ENCODE data around the gene VWA5B1. TPM values are rescaled to one million over a fixed set of nuclear protein-coding genes. Genes with fewer than 3 reads are reported as not detected.
A peak's percentile ranks its signal among the peaks of the same experiment; 100 is the strongest.

Gene VWA5B1
- total and polyA plus RNA-seq, 2 of the 8 experiments (the other 6 are each of a cell fraction or from before 2014, with no cell fraction given) = 0.54 to 2.3 TPM

DNA sequence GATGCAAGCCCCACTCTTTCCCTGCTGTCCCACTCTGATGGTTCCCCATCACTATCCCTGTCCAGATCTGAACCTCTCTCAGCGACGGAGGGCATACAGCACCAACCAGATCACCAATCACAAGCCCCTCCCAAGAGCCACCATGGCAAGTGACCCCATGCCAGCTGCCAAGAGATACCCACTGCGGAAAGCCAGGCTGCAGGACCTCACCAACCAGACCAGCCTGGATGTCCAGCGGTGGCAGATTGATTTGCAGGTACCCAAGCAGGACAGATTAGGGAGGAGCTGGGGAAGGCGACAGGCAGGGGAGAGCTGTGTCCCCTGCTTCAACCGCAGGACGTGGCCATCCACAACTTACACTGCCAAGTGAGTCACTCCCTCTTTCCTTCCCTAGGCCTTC lies 46.9 kb downstream of the VWA5B1 start:
- H3K18ac ChIP-seq (ENCODE audit: extremely low read depth, low read length) = no peak overlapping the region
- CTCF ChIA-PET (ENCODE audit: partially characterized antibody) = interaction anchor here (0.8 to 2.8 kb wide), 5 partner anchors 21 to 172 kb away, joined by 3 to 7 read pairs (median 4); no protein-coding TSS in a partner anchor
- 87% methylated on average over 7 of the region's 7 CpGs; no CpG with 5 or more reads in 1 of the 2 experiments for WGBS, 2 experiments (ENCODE audit: extremely low coverage in 1 of 2, insufficient coverage in 1 of 2, insufficient read length in 1 of 2, insufficient replicate concordance in 2 of 2, low coverage in 1 of 2, low lambda C conversion rate in 2 of 2, missing lambda C conversion rate in 1 of 2)
- TF ChIP-seq, protein P1, sequence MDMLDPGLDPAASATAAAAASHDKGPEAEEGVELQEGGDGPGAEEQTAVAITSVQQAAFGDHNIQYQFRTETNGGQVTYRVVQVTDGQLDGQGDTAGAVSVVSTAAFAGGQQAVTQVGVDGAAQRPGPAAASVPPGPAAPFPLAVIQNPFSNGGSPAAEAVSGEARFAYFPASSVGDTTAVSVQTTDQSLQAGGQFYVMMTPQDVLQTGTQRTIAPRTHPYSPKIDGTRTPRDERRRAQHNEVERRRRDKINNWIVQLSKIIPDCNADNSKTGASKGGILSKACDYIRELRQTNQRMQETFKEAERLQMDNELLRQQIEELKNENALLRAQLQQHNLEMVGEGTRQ (IDR thresholded peaks at IDR 0.05; ENCODE audit: low read length) = no peak
- TF ChIP-seq RFX5 (IDR thresholded peaks at IDR 0.05; ENCODE audit: borderline replicate concordance, low read depth, low read length) = no peak
- no peak for TF ChIP-seq HDAC2 (IDR thresholded peaks at IDR 0.05; ENCODE audit: borderline replicate concordance in 1 of 2, low read depth in 2 of 2, low read length in 2 of 2)
- no peak for TF ChIP-seq CREB1 (IDR thresholded peaks at IDR 0.05)
- no peak for TF ChIP-seq SAP30 (IDR thresholded peaks at IDR 0.05; ENCODE audit: insufficient read depth, insufficient replicate concordance, low read length)
- no peak for TF ChIP-seq RXRA (IDR thresholded peaks at IDR 0.05; ENCODE audit: insufficient read depth, low read depth, low read length)
- no peak for TF ChIP-seq SP1 (IDR thresholded peaks at IDR 0.05; ENCODE audit: low read depth, low read length)
- TF ChIP-seq CEBPB (IDR thresholded peaks at IDR 0.05; ENCODE audit: low read depth, low read length) = no peak
- TF ChIP-seq, protein P2, sequence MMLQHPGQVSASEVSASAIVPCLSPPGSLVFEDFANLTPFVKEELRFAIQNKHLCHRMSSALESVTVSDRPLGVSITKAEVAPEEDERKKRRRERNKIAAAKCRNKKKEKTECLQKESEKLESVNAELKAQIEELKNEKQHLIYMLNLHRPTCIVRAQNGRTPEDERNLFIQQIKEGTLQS (IDR thresholded peaks at IDR 0.05; ENCODE audit: insufficient read depth, low read depth, low read length) = no peak
- no peak for TF ChIP-seq SIX5 (IDR thresholded peaks at IDR 0.05; ENCODE audit: low read depth, low read length)
- TF ChIP-seq NRF1 (IDR thresholded peaks at IDR 0.05; ENCODE audit: low read depth, low read length) = no peak
- no peak for TF ChIP-seq RAD21 (IDR thresholded peaks at IDR 0.05 in 1 of 2, conservative IDR thresholded peaks at IDR 0.05 in 1 of 2; ENCODE audit: low read depth in 2 of 2, low read length in 2 of 2)

More for the DNA sequence above, 46.9 kb downstream of the VWA5B1 start:
- H2AFZ ChIP-seq (ENCODE audit: low read length) = no peak overlapping the region
- H2AK5ac ChIP-seq (ENCODE audit: low read depth, low read length) = no peak overlapping the region; the same call in 1 of the 2 replicates
- no peak overlapping the region for H3K4me2 ChIP-seq (ENCODE audit: insufficient read depth in 1 of 2, low read depth in 2 of 2, low read length in 2 of 2)
- H3K4ac ChIP-seq (replicated peaks; ENCODE audit: insufficient read length, low read depth, low read length) = no peak overlapping the region
- no peak overlapping the region for H3K4me3 ChIP-seq (ENCODE audit: extremely low read depth in 1 of 4, insufficient read depth in 2 of 4, low read depth in 3 of 4, low read length in 4 of 4)
- no peak overlapping the region for H4K91ac ChIP-seq (replicated peaks; ENCODE audit: insufficient read length, low read length)
- H3K27ac ChIP-seq (ENCODE audit: low read depth, low read length) = no peak overlapping the region
- peak overlapping the region; percentile 95; the same call in 1 of the 2 replicates for H2BK15ac ChIP-seq (ENCODE audit: low read length)
- no peak overlapping the region for H4K8ac ChIP-seq (ENCODE audit: extremely low read depth, insufficient read depth, low read length)
- H2BK5ac ChIP-seq (ENCODE audit: low read depth, low read length) = no peak overlapping the region
- no peak overlapping the region for H3K23ac ChIP-seq (ENCODE audit: insufficient read length)
- no peak overlapping the region for H4K5ac ChIP-seq (ENCODE audit: insufficient read length, low read depth, low read length)
- H3K9ac ChIP-seq (replicated peaks in 1 of 4; ENCODE audit: extremely low read depth in 1 of 4, low read depth in 3 of 4, low read length in 3 of 4) = no peak overlapping the region
- peaks cover 0 to 7% (median 2%) of the 10 kb centered on the region in 4 experiments; a peak in 2 of 7 replicates for H3K4me1 ChIP-seq (replicated peaks in 1 of 4; ENCODE audit: control insufficient read depth in 3 of 4, insufficient read depth in 4 of 4, low read length in 3 of 4)
- no peaks in the 10 kb centered on the region for H3K23me2 ChIP-seq (ENCODE audit: low read depth, low read length)
- DNase-seq (ENCODE audit: low read depth in 1 of 2, low spot score in 2 of 2) (no peak), FAIRE-seq (no peak)
- peaks cover 2 to 4% (median 3%) of the 10 kb centered on the region in 4 experiments; a peak in 6 of 7 replicates for H3K27me3 ChIP-seq (replicated peaks in 1 of 4; ENCODE audit: control insufficient read depth in 3 of 4, extremely low read depth in 1 of 4, insufficient read depth in 3 of 4, low read length in 3 of 4)
- H3K56ac ChIP-seq (replicated peaks; ENCODE audit: insufficient read length, low read depth, low read length) = no peak overlapping the region
- H3K9me3 ChIP-seq (ENCODE audit: insufficient read depth in 2 of 2, low read depth in 1 of 2, low read length in 1 of 2) = no peaks in the 10 kb centered on the region
- H4K20me1 ChIP-seq (replicated peaks in 1 of 2; ENCODE audit: control insufficient read depth in 1 of 2, insufficient read depth in 2 of 2, low read length in 2 of 2) = no peaks in the 10 kb centered on the region
- POLR2A ChIA-PET (ENCODE audit: partially characterized antibody) = interaction anchor here (2.0 kb wide), 1 partner anchor 9 kb away, joined by 6 read pairs; no protein-coding TSS in a partner anchor
- H2BK20ac ChIP-seq (ENCODE audit: low read length) = no peak overlapping the region
- H3K79me1 ChIP-seq (ENCODE audit: low read depth, low read length) = no peaks in the 10 kb centered on the region
- no peaks in the 10 kb centered on the region for H3K79me2 ChIP-seq (ENCODE audit: control insufficient read depth in 1 of 2, insufficient read depth in 2 of 2, low read length in 2 of 2)
- no peak overlapping the region for H3K14ac ChIP-seq (ENCODE audit: insufficient read length)
- H3K36me3 ChIP-seq (ENCODE audit: control insufficient read depth in 2 of 4, insufficient read depth in 4 of 4, low read length in 3 of 4) = no peaks in the 10 kb centered on the region
- no peak overlapping the region for H2BK120ac ChIP-seq (replicated peaks; ENCODE audit: low read depth, low read length)
- H2BK12ac ChIP-seq (ENCODE audit: low read depth, low read length) = 0 out of 2 replicates have a peak overlapping the region, but pooled peaks have one; percentile 19

Measured in H1 (cell line).